Body of pancreas (tissue), 4 donors: Measurements from ENCODE around the gene C4orf50. TPM values are rescaled to one million over a fixed set of nuclear protein-coding genes. Genes with fewer than 3 reads are reported as not detected.
A peak's percentile ranks its signal among the peaks of the same experiment; 100 is the strongest.

Experiments
- ATAC-seq: fragments of 150-250 bp; one replicate; pipeline ENCODE4 v1.9.1; 2016
- DNase-seq, 4 donors: peaks; one replicate each; pipeline ENCODE4 v3.0.0-alpha.2; 2019
- H3K27ac ChIP-seq, 4 donors: fragments of 200-600 bp; sonication (generic); 1 replicate in 3 of 4; 2 replicates in 1 of 4; pipeline versions ENCODE4 v1.5.1 to v1.6.1; 2016 to 2019; ENCODE audit warnings: mild to moderate bottlenecking in 1 of 4, mixed read lengths in 1 of 4, moderate library complexity in 1 of 4
- H3K27me3 ChIP-seq, 2 donors: fragments of 200-600 bp; sonication (generic); one replicate each; pipeline ENCODE4 v1.6.0; 2016; ENCODE audit warnings: mild to moderate bottlenecking in 1 of 2
- H3K36me3 ChIP-seq, 2 donors: fragments of 200-600 bp; sonication (generic); replicated peaks in 1 of 2; 2 replicates each; pipeline ENCODE4 v1.5.1; 2016; ENCODE audit warnings: low read depth in 2 of 2; ENCODE audit not compliant: insufficient read depth in 1 of 2
- H3K4me1 ChIP-seq: fragments of 200-600 bp; sonication (generic); one replicate; pipeline ENCODE4 v1.6.0; 2016
- H3K4me3 ChIP-seq, 2 donors: fragments of 200-600 bp; sonication (generic); 1 replicate in 1 of 2; 2 replicates in 1 of 2; pipeline ENCODE4 v1.5.1; 2016 to 2019
- H3K9me3 ChIP-seq, 3 donors: fragments of 200-600 bp; sonication (generic); 1 replicate in 2 of 3; 2 replicates in 1 of 3; pipeline ENCODE4 v1.5.1; 2016
- POLR2A ChIP-seq, 3 donors: fragments of 450-650 bp; IDR thresholded peaks; one replicate each; pipeline ENCODE4 v1.6.1; 2016; ENCODE audit warnings: antibody characterized with exemption in 3 of 3, mild to moderate bottlenecking in 2 of 3
- WGBS, 2 donors: methylation state at CpG; one replicate each; pipeline ENCODE4 v1.1.5; 2017; 5-methylcytosine and 5-hydroxymethylcytosine counted together
- intact Hi-C: fragments of 100-400 bp; cut with DNase I; formaldehyde crosslinking; loops from one replicate; pipeline ENCODE4 v1.15.1; 2023
- total RNA-seq, 2 donors: library from RNA; depleted of rRNA; stranded (reverse); fragments of >200 nt; gene quantifications; one replicate each; pipeline ENCODE4 v1.1.0, GENCODE V29; 2016
- TF ChIP-seq, protein P1 (sequence below), 7 experiments: fragments of 450-650 bp in 4 of 7; fragments of 200-600 bp in 3 of 7; sonication (generic) in 3 of 7; IDR thresholded peaks; one replicate each; pipeline ENCODE4 v1.5.1; 2016 to 2019; ENCODE audit warnings: antibody characterized with exemption in 7 of 7

The C4orf50 gene
- total RNA-seq, 2 donors from 2014 or later = 0.26 TPM; not detected in 1

DNA sequence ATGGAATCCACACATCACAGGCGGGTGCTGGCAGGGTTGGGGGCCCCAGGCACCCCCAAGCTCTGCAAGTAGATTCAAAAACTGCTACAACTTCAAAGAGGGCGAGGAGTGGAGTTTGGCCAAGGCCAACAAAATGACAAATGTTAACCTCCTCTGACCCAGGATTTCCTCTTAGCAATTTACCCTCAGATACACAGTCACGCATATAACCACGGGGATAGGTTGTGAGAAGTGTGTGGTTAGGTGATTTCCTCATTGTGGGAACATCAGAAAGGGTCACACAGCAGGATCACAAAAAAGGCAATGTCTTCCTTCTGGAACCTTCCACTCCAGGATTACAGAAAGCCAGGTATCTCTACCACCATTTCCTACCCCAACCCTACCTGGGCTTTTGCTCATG lies 62.4 kb downstream of the C4orf50 start:
- 42 to 50% methylated on average over 4 of the region's 4 CpGs for WGBS, 2 donors
- ATAC-seq = no peak
- Histone ChIP-seq H3K4me3 (no peak overlapping the region), H3K9me3 (no peaks in the 10 kb centered on the region), H3K36me3 (no peaks in the 10 kb centered on the region), H3K27ac (peak overlapping the region in 3 of 4 donors; percentile 31 to 52 (median 51)), H3K4me1 (peaks cover 22% of the 10 kb centered on the region), H3K27me3 (no peaks in the 10 kb centered on the region)
- no peak for DNase-seq
- TF ChIP-seq POLR2A (IDR thresholded peaks at IDR 0.05) = no peak
- TF ChIP-seq, protein P1, sequence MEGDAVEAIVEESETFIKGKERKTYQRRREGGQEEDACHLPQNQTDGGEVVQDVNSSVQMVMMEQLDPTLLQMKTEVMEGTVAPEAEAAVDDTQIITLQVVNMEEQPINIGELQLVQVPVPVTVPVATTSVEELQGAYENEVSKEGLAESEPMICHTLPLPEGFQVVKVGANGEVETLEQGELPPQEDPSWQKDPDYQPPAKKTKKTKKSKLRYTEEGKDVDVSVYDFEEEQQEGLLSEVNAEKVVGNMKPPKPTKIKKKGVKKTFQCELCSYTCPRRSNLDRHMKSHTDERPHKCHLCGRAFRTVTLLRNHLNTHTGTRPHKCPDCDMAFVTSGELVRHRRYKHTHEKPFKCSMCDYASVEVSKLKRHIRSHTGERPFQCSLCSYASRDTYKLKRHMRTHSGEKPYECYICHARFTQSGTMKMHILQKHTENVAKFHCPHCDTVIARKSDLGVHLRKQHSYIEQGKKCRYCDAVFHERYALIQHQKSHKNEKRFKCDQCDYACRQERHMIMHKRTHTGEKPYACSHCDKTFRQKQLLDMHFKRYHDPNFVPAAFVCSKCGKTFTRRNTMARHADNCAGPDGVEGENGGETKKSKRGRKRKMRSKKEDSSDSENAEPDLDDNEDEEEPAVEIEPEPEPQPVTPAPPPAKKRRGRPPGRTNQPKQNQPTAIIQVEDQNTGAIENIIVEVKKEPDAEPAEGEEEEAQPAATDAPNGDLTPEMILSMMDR (IDR thresholded peaks at IDR 0.05) = no peak
- intact Hi-C loops = no loop called here

DNA sequence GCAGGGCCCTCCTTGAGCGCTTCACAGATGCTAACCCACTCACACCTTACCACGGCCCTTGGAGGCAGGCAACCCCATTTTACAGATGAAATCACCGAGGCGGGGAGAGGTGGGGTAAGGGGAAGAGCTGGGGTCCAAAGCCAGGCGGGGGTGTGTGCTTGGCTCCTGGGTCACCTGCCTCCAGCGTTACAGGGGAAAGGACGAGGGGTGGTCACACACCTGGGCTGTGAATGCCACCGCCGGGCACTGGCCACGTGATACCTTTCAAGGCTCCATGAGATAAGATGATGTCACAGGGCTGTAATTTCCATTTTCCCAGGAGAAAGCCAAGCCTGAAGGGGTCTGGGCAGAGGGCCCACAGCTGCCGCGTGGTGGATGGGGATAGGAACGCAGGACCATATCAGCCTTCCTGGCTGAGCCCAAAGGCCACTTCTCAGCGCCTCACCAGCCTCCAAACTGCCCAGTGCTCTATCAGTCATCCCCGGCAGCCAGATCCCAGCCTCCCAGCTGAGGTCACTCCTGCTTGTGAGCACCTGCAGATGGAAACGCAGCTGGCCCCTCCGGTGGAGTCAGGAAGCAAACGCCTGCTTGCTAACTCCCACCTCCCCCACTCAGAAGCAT lies 62.9 kb downstream of the C4orf50 start:
- TF ChIP-seq POLR2A (IDR thresholded peaks at IDR 0.05) = peak in 1 of 3 donors; percentile 23
- TF ChIP-seq, protein P1 (IDR thresholded peaks at IDR 0.05) = no peak
- Histone ChIP-seq H3K27ac (peak overlapping the region in 3 of 4 donors; percentile 31 to 52 (median 51)), H3K36me3 (no peaks in the 10 kb centered on the region), H3K27me3 (no peaks in the 10 kb centered on the region), H3K4me3 (no peak overlapping the region), H3K4me1 (peaks cover 22% of the 10 kb centered on the region), H3K9me3 (no peaks in the 10 kb centered on the region)
- intact Hi-C loops = no loop called here
- WGBS, 2 donors = 32 to 39% methylated on average over 12 to 18 of the region's 18 CpGs
- peak; percentile 62 for ATAC-seq
- peak; percentile 17 to 47 (median 32) for DNase-seq

DNA sequence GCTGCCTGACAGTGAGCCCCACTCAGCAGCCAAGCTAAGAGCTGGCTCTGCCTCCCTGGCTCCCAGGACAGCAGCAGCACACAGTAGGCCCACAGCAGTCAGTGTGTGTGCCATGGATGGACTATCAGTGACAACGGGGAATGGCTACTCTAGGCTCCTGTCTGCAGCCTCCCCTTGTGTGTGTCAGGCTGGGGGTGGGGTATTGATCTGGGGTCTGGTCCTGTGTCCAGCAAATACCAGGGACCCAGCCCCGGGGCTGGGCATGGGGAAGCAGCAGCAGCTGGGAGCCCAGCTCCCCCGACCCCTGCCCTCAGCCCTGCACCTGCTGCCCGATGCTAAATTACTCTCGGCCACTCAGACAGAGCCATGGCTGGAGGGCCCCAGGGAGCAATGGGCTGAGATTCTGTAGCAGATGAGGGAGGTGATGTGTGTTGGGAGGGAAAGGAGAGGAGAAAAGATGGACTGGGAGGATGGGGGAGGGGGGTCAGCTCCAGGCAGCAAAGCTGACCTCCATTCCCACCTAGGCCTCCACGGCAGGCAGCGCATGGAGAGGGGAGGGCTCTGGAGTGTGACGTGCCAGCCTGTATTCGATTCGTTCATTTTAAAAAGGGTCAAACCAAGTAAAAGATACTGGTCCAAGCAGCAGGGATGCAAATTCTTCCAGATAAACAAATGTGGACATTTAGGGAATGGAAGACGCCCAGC lies 64.0 kb downstream of the C4orf50 start:
- intact Hi-C loops = no loop called here

DNA sequence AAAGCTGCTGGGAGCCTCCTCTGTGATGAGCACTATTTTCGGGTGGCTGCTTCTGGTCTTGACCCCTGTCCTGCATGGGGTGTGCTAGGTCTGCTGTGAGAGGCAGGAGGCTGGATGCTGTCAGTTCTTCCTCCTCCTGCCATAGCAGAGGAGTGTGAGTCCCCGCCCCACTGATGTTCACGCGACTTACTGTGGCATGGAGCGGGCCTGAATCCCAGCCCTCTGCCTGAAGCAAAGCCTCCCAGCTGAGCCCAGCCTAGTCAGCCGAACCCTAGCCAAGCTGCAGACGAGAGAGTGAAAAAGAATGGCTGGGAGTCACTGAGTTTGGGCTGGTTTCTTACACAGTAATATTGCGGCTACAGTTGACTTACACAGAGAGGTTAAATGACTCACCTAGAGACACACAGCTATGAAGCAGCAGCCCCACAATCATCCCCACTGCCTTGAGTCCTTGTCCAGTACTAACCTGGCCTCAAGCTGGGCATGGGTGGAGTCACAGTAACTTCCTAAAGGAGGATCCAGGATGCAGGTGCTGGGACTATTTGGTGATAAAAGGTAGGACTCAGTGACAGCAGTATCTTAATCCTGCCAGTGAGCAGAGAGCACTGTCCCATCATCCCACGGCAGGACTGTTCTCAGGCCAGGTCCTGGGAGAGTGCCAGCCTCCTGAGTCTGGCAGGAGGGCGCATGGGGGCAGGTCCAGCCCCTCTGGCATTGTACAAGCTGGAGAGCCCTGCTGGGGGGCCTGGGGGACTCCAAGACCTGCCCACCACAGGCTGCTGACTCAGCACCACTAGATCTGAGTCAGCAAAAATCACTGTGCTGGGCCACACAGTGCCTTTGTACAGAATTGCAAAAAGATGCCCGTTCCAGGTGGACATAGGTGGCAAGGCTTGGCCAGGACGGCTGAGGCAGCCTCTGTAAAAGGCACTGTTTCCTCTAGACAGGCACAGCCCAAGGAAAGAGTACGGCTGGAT lies 65.0 kb downstream of the C4orf50 start:
- H3K27me3 ChIP-seq = no peaks in the 10 kb centered on the region
- H3K9me3 ChIP-seq = no peaks in the 10 kb centered on the region
- H3K36me3 ChIP-seq = no peaks in the 10 kb centered on the region
- DNase-seq (no peak), ATAC-seq (no peak)
- TF ChIP-seq POLR2A (IDR thresholded peaks at IDR 0.05) = no peak
- TF ChIP-seq, protein P1 (IDR thresholded peaks at IDR 0.05) = no peak
- intact Hi-C loops = no loop called here
- H3K27ac ChIP-seq = no peak overlapping the region
- H3K4me1 ChIP-seq = peaks cover 22% of the 10 kb centered on the region
- WGBS, 2 donors = 63 to 66% methylated on average over 9 to 13 of the region's 13 CpGs
- H3K4me3 ChIP-seq = no peak overlapping the region

More for the DNA sequence above, 64.0 kb downstream of the C4orf50 start:
- Histone ChIP-seq H3K36me3 (no peaks in the 10 kb centered on the region), H3K4me1 (peaks cover 22% of the 10 kb centered on the region), H3K9me3 (no peaks in the 10 kb centered on the region), H3K4me3 (no peak overlapping the region), H3K27me3 (no peaks in the 10 kb centered on the region), H3K27ac (peak overlapping the region in 1 of 4 donors; percentile 52)
- DNase-seq (no peak), ATAC-seq (no peak)
- TF ChIP-seq, protein P1 (IDR thresholded peaks at IDR 0.05) = no peak
- no peak for TF ChIP-seq POLR2A (IDR thresholded peaks at IDR 0.05)
- 63 to 72% methylated on average over 11 of the region's 11 CpGs for WGBS, 2 donors
